HepG2 (cell line): ENCODE data around the gene HIPK2. TPM values are rescaled to one million over a fixed set of nuclear protein-coding genes. Genes with fewer than 3 reads are reported as not detected.
"Not testable (repeated sequence)": the region's sequence is repeated elsewhere in the genome, so short reads cannot be mapped to it uniquely, and the experiment has no call there.

Source experiments
- ATAC-seq: fragments of 200-7000 bp; cut with Tn5 transposase; 3 replicates; pipeline ENCODE4 v1.9.1; 2020; ENCODE audit warnings: mild to moderate bottlenecking, moderate library complexity
- BruUV-seq: library from RNA; stranded (reverse); fragments of 400-500 nt; replicated peaks from 2 replicates; lab custom pipeline; 2021; lab: Mats Ljungman, UMichigan
- CTCF ChIA-PET: fragments of 300-600 bp; formaldehyde crosslinking; extraction: SDS; loops from one replicate; lab custom pipeline; 2021; ENCODE audit warnings: low total read pairs, inconsistent platforms, low intra/inter-chr PET ratio; lab: Yijun Ruan, JAX
- POLR2A ChIA-PET: fragments of 350-600 bp; sonication (Branson Sonifier 250); formaldehyde crosslinking; loops from one replicate; lab custom pipeline; 2020; ENCODE audit warnings: antibody characterized with exemption, inconsistent platforms; lab: Yijun Ruan, JAX
- DNase-seq: peaks from one replicate; pipeline ENCODE4 v3.0.0-alpha.2; 2015; ENCODE audit warnings: low spot score
- FAIRE-seq: peaks from 3 replicates; lab custom pipeline; 2011; peaks lifted over from hg19 to GRCh38; lab: Jason Lieb, UNC
- H2AFZ ChIP-seq: one replicate; pipeline ENCODE4 v1.6.1; 2011; ENCODE audit warnings: low read length, inconsistent platforms
- H3K27ac ChIP-seq: fragments of 300-600 bp; 3 replicates; pipeline ENCODE4 v1.8.0; 2011; ENCODE audit warnings: mixed run types, mild to moderate bottlenecking, mixed read lengths, low read length, inconsistent platforms; ENCODE audit not compliant: insufficient read depth; ENCODE audit errors: extremely low read length
- H3K27me3 ChIP-seq, 2 experiments: fragments of 200-600 bp in 1 of 2; 2 replicates in 1 of 2; 3 replicates in 1 of 2; pipeline versions ENCODE4 v1.6.0 to v1.8.0; 2011; ENCODE audit warnings: low read length in 2 of 2, mild to moderate bottlenecking in 2 of 2, moderate library complexity in 2 of 2, inconsistent platforms in 1 of 2; ENCODE audit not compliant: insufficient read depth in 2 of 2, control insufficient read depth in 1 of 2
- H3K36me3 ChIP-seq, 2 experiments: fragments of 200-600 bp in 1 of 2; replicated peaks in 1 of 2; 2 replicates in 1 of 2; 3 replicates in 1 of 2; pipeline versions ENCODE4 v1.5.1 to v1.8.0; 2011; ENCODE audit warnings: low read length in 2 of 2, inconsistent platforms in 1 of 2; ENCODE audit not compliant: insufficient read depth in 2 of 2, control insufficient read depth in 1 of 2
- H3K4me1 ChIP-seq: 2 replicates; pipeline ENCODE4 v1.5.1; 2012; ENCODE audit warnings: low read length, inconsistent platforms; ENCODE audit not compliant: insufficient read depth
- H3K4me2 ChIP-seq: 2 replicates; pipeline ENCODE4 v1.6.0; 2011; ENCODE audit warnings: low read depth, low read length, inconsistent platforms
- H3K4me3 ChIP-seq, 3 experiments: fragments of 200-600 bp in 1 of 3; sonication (generic), shearing (Covaris generic) in 1 of 3; replicated peaks in 1 of 3; 2 replicates each; pipeline ENCODE4 v1.5.1; 2011 to 2016; ENCODE audit warnings: low read length in 3 of 3, inconsistent platforms in 2 of 3, low read depth in 2 of 3, mild to moderate bottlenecking in 2 of 3, control low read depth in 1 of 3, mixed read lengths in 1 of 3; ENCODE audit not compliant: insufficient read depth in 1 of 3
- H3K79me2 ChIP-seq: one replicate; pipeline ENCODE4 v1.6.1; 2011; ENCODE audit warnings: low read length, inconsistent platforms; ENCODE audit not compliant: insufficient read depth
- H3K9ac ChIP-seq: 2 replicates; pipeline ENCODE4 v1.6.0; 2011; ENCODE audit warnings: mild to moderate bottlenecking, low read depth, low read length, inconsistent platforms; ENCODE audit not compliant: insufficient read depth
- H3K9me3 ChIP-seq: 2 replicates; pipeline ENCODE4 v1.5.1; 2012; ENCODE audit warnings: mild to moderate bottlenecking, low read length
- H4K20me1 ChIP-seq: 2 replicates; pipeline ENCODE4 v1.6.0; 2011; ENCODE audit warnings: inconsistent platforms, mild to moderate bottlenecking, low read length, moderate library complexity; ENCODE audit not compliant: insufficient read depth
- HOXA7 ChIP-seq: sonication (generic); formaldehyde crosslinking; IDR thresholded peaks from 2 replicates; pipeline ENCODE4 v1.8.1; 2022; ENCODE audit warnings: mild to moderate bottlenecking, missing genetic modification reagents, moderate library complexity
- NBN ChIP-seq: fragments of 450-650 bp; conservative IDR thresholded peaks from 2 replicates; pipeline ENCODE4 v1.6.1; 2017
- RFX5 ChIP-seq: IDR thresholded peaks from 2 replicates; pipeline ENCODE4 v1.6.1; 2011; ENCODE audit warnings: low read depth, low read length, improper control_type of control experiment
- SNAPC5 ChIP-seq: sonication (generic); formaldehyde crosslinking; IDR thresholded peaks from 2 replicates; pipeline ENCODE4 v1.8.1; 2023; ENCODE audit warnings: mild to moderate bottlenecking, missing genetic modification reagents, borderline replicate concordance
- U2AF2 ChIP-seq: fragments of 200-400 bp; formaldehyde crosslinking; IDR thresholded peaks from 2 replicates; pipeline ENCODE4 v1.6.1; 2017; ENCODE audit warnings: low read depth, mild to moderate bottlenecking, low read length
- ZNF101 ChIP-seq: sonication (generic); formaldehyde crosslinking; IDR thresholded peaks from 2 replicates; pipeline ENCODE4 v1.4.0; 2020; ENCODE audit warnings: mild to moderate bottlenecking, low read depth, missing genetic modification reagents, borderline replicate concordance
- ZNF121 ChIP-seq: sonication (generic); formaldehyde crosslinking; IDR thresholded peaks from 2 replicates; pipeline ENCODE4 v1.5.0; 2020; ENCODE audit warnings: mild to moderate bottlenecking, missing genetic modification reagents
- ZNF205 ChIP-seq: IDR thresholded peaks from 2 replicates; pipeline ENCODE4 v1.6.1; 2018; ENCODE audit warnings: missing biosample characterization, missing genetic modification reagents
- ZNF260 ChIP-seq: sonication (generic); formaldehyde crosslinking; IDR thresholded peaks from 2 replicates; pipeline ENCODE4 v1.4.0; 2020; ENCODE audit warnings: missing genetic modification reagents, low read depth, mild to moderate bottlenecking, borderline replicate concordance
- ZNF382 ChIP-seq: sonication (generic); formaldehyde crosslinking; IDR thresholded peaks from 2 replicates; pipeline ENCODE4 v1.5.0; 2020; ENCODE audit warnings: missing genetic modification reagents, mild to moderate bottlenecking, borderline replicate concordance
- ZNF383 ChIP-seq: sonication (generic); formaldehyde crosslinking; IDR thresholded peaks from 2 replicates; pipeline ENCODE4 v1.4.0; 2020; ENCODE audit warnings: missing genetic modification reagents, mild to moderate bottlenecking, borderline replicate concordance
- ZNF704 ChIP-seq: sonication (generic); formaldehyde crosslinking; IDR thresholded peaks from 2 replicates; pipeline ENCODE4 v1.8.1; 2023; ENCODE audit warnings: mild to moderate bottlenecking, inconsistent platforms, moderate library complexity, missing genetic modification reagents, borderline replicate concordance
- ZSCAN21 ChIP-seq: sonication (generic); formaldehyde crosslinking; IDR thresholded peaks from 2 replicates; pipeline ENCODE4 v1.8.0; 2022; ENCODE audit warnings: mild to moderate bottlenecking, missing genetic modification reagents, moderate library complexity, borderline replicate concordance
- WGBS: methylation state at CpG from one replicate; pipeline ENCODE4 v1.1.6; 2017; ENCODE audit warnings: low lambda C conversion rate; 5-methylcytosine and 5-hydroxymethylcytosine counted together
- in situ Hi-C: cut with HindIII; loops from 2 replicates; pipeline ENCODE4 v1.10.0; 2017; ENCODE audit warnings: low pct_unique_long_range_greater_than_20kb; ENCODE audit not compliant: extremely low pct_ligation_motif_present
- intact Hi-C: fragments of 100-400 bp; cut with micrococcal nuclease; formaldehyde crosslinking; loops from one replicate; pipeline ENCODE4 v1.10.0; 2022; ENCODE audit not compliant: unreplicated experiment
- polyA plus RNA-seq, 8 experiments: library from polyadenylated mRNA; depleted of rRNA in 3 of 8; stranded (reverse) in 7 of 8; unstranded in 1 of 8; fragments of >200 nt; fragmentation: Illumina TruSeq in 4 of 8; extraction: Trizol in 4 of 8; gene quantifications; 2 replicates each; pipeline versions ENCODE4 v1.2.1 to v1.2.3, GENCODE V29; 2011 to 2016; ENCODE audit warnings: low read depth in 4 of 8, missing spikeins in 1 of 8, mixed read lengths in 1 of 8; ENCODE audit not compliant: insufficient read depth in 1 of 8
- total RNA-seq, 5 experiments: library from RNA; depleted of rRNA; stranded (reverse); fragments of >200 nt; fragmentation: Illumina TruSeq; extraction: Trizol; gene quantifications; 2 replicates each; pipeline ENCODE4 v1.2.3, GENCODE V29; 2016; ENCODE audit warnings: low read depth in 1 of 5
- TF ChIP-seq, protein P1 (sequence below): sonication (generic); formaldehyde crosslinking; IDR thresholded peaks from 2 replicates; pipeline ENCODE4 v1.4.0; 2020; ENCODE audit warnings: missing genetic modification reagents, borderline replicate concordance

The HIPK2 gene
- total and polyA plus RNA-seq, 2 of the 13 experiments (the other 11 are each of a cell fraction or from before 2014, with no cell fraction given) = 14.4 to 20.2 TPM

GRCh38 chr7:139670662-139671061, 107.1 kb downstream of the HIPK2 start:
- peak; percentile 65 for TF ChIP-seq ZNF121
- 0 out of 2 replicates have a peak, but pooled peaks have one; percentile 50 for TF ChIP-seq U2AF2
- TF ChIP-seq, all 625 proteins: peak for 2; not testable (repeated sequence) for 623
- peaks cover 14% of the 10 kb centered on the region for H3K79me2 ChIP-seq
- H3K4me1 ChIP-seq = peaks cover 53% of the 10 kb centered on the region
- H3K4me2 ChIP-seq, H3K9me3 ChIP-seq, in situ Hi-C loops, ATAC-seq, H3K27ac ChIP-seq, BruUV-seq, H3K4me3 ChIP-seq, intact Hi-C loops, H4K20me1 ChIP-seq, H3K9ac ChIP-seq, CTCF ChIA-PET, H3K27me3 ChIP-seq, FAIRE-seq, H2AFZ ChIP-seq, DNase-seq: not testable (repeated sequence)
- POLR2A ChIA-PET = interaction anchor here (0.6 to 1.6 kb wide), 2 partner anchors 9 to 332 kb away, joined by 3 read pairs; no protein-coding TSS in a partner anchor
- 94% methylated on average over 7 of the region's 7 CpGs for WGBS
- peaks cover 1 to 18% of the 10 kb centered on the region in 2 experiments; a peak in 4 of 5 replicates for H3K36me3 ChIP-seq

DNA sequence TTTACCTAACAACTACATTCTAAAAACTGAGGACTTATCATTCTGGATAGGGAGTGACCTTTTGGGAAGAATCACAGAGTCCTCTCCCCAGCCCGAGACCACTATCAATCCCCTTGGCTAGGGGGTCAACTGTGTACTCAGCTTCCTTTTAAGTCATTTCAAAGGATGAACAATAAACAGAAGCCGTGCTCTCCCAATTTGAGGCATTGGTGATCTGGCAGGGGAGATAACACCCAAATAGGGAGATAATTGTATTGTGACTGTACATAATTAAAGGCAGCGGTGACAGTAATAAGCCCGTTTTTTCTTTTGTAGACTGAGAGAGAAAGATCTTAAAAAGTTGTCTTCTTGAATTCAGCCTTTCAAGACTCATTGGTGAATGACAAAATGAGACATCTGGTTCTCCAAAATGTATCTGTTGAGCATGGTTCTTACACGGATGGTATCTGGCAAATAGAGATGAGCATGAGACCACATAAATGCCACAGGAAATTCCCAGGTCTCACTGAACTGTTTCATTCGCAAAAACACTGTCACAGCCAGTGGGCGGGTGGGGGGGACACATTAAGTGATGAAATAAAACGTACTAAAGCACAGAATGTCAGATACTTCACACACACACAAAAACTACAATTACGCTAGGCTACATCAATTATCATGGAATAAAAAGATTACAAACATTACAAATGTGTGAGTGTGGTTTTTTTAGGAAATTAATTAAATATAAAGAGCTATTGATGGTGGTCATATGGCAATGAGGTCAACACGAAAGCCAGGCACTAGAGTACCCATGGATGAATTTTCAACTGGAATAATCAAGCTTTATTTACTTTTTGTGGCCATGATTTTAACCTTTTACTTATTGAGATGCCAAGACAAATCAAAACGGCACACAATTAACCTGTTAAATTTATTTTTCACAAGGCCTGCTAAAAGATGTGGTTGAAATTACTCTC, 108.4 kb downstream of the HIPK2 start:
- no peak for FAIRE-seq
- ChIA-PET POLR2A (interaction anchor here (1.6 kb wide), 1 partner anchor 8 kb away, joined by 3 read pairs; no protein-coding TSS in a partner anchor), CTCF (no interaction called here)
- Histone ChIP-seq H3K9ac (no peak overlapping the region), H2AFZ (no peak overlapping the region), H4K20me1 (no peaks in the 10 kb centered on the region), H3K4me1 (peaks cover 53% of the 10 kb centered on the region), H3K27me3 (no peaks in the 10 kb centered on the region), H3K4me3 (no peak overlapping the region), H3K27ac (no peak overlapping the region), H3K79me2 (peaks cover 11% of the 10 kb centered on the region), H3K4me2 (no peak overlapping the region), H3K9me3 (no peaks in the 10 kb centered on the region), H3K36me3 (peaks cover 1 to 18% of the 10 kb centered on the region in 2 experiments; a peak in 4 of 5 replicates)
- intact Hi-C loops = no loop called here
- in situ Hi-C loops = no loop called here
- DNase-seq = no peak
- no peak for ATAC-seq
- 97% methylated on average over 11 of the region's 11 CpGs for WGBS
- BruUV-seq = no TSS peak
- TF ChIP-seq SNAPC5 (CRISPR knock-in tag) = no peak
- no peak for TF ChIP-seq ZNF382 (CRISPR knock-in tag)
- TF ChIP-seq ZNF205 (CRISPR knock-in tag) = no peak
- TF ChIP-seq, protein P1, sequence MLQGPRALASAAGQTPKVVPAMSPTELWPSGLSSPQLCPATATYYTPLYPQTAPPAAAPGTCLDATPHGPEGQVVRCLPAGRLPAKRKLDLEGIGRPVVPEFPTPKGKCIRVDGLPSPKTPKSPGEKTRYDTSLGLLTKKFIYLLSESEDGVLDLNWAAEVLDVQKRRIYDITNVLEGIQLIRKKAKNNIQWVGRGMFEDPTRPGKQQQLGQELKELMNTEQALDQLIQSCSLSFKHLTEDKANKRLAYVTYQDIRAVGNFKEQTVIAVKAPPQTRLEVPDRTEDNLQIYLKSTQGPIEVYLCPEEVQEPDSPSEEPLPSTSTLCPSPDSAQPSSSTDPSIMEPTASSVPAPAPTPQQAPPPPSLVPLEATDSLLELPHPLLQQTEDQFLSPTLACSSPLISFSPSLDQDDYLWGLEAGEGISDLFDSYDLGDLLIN (CRISPR knock-in tag) = no peak
- TF ChIP-seq NBN = no peak
- TF ChIP-seq ZNF101 (CRISPR knock-in tag) = no peak
- no peak for TF ChIP-seq RFX5
- no peak for TF ChIP-seq HOXA7 (CRISPR knock-in tag)
- TF ChIP-seq ZNF383 (CRISPR knock-in tag) = no peak
- no peak for TF ChIP-seq ZSCAN21 (CRISPR knock-in tag)
- TF ChIP-seq ZNF260 (CRISPR knock-in tag) = no peak
- no peak for TF ChIP-seq ZNF704 (CRISPR knock-in tag)
